GM18517 (cell line): Measurements from ENCODE around the gene SMAD7.

Experiments used
- ATAC-seq: cut with Tn5 transposase; IDR thresholded peaks from one replicate; pipeline ENCODE4 v1.9.1; 2021; ENCODE audit warnings: mild to moderate bottlenecking, moderate library complexity; ENCODE audit not compliant: unreplicated experiment

Gene SMAD7

DNA sequence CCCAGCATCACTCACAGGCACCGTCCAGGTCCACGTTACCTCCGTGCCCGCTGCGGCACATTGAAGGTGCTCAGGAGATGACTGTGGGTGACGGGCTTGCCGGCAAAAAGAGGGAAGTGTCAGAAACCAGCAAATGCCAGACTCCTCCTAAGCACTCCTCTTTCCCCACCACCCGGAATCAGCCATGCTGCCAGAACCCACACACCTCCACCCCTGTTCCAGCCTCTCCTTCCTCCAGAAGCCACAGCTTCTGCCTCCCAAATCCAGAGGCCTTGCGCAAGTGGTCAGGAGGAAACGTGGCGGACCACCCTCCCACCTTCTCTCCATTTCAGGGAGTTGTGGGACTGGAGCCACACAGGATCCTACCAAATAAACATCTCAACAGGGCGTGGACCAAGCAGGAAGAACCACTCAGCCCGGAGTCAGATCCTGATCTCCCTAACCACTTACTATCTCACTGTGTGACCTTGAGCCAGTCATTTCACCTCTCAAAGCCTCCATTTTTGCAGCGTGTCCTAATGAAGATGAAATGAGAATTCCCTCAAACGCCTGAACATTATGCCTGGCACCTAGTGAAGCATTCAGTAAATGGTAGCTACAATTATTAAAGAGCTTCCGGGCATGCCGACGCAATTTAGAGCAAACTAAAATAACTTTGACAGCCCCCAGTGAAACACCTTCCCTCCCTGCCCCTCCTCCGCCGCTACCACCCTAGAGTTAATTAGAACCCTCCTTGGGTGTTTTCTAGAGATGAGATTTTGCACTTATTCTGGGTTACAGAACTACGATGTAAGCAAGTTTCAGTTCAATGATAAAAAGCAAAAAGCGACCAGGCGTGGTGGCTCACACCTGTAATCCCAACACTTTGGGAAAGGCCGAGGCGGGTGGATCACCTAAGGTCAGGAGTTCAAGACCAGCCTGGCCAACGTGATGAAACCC lies 32.9 kb downstream of the SMAD7 start:
- ATAC-seq: no peak

DNA sequence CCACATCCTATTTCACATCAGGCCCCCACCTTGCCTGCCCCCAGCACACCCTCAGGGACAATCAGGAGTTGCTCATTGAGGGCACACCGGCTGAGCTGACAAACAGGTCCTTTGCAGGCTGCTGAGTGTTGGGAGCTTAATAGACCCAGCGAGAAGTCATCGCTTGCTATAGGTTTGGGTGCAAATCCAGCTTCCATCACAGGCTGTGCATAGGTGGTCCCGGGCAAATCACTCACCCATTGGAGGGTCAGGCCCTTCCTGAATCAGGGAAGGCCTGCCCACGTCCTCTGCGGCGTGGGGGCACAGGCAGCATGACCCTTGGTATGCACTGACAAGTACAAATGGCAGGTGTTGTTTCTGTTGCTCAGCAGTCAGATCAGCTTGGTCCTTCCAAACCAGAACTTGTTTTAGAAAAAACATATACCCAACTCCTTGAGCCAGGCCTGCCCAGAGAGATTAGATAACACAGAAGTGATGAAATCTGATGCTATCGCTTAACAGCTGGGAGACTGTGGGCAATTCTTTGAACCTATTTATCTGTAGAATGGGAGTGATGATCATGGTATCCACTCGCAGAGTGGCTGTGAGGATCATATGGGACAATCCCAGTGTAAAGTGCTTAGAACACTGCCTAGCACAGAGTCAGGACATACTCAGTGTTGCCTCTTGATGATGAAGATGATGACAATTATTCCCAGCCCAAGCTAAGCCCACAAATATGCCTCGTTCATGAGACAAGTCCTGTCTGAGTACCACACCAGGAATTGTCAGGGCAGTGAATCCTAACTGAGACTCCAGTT lies 34.9 kb downstream of the SMAD7 start:
- no peak for ATAC-seq

DNA sequence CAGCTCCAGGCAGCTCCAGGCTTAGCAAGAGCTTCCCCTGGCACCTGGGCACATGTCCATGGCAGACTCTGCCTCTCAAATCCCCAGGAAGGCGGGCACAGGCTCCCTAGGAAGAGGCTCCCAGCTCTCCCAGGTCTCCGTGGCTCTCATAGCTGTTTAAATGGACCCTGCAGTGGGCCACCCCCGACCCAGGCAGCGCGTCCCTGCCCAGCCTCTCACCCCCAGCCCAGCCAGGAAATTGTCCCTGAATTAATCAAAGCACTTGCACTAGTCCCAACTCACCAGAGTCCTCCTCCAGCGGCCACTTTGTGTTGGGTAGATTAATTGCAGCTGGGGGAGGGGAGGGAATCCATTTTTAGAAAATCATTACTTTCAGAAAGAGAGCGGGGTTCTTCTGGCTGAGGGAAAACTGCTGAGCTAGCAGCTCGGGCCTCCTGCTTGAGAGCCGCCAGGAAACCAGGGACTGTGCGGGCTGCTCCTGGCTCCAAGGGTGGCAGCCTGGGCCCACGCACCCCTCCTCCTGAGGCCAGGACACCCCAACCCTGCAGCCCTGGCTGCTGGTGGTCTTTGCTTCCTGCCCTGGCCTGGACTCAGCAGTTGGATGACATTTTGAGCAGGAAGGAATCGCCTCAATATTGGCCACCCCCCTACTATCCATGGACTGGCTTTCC lies 36.0 kb downstream of the SMAD7 start:
- ATAC-seq: no peak

DNA sequence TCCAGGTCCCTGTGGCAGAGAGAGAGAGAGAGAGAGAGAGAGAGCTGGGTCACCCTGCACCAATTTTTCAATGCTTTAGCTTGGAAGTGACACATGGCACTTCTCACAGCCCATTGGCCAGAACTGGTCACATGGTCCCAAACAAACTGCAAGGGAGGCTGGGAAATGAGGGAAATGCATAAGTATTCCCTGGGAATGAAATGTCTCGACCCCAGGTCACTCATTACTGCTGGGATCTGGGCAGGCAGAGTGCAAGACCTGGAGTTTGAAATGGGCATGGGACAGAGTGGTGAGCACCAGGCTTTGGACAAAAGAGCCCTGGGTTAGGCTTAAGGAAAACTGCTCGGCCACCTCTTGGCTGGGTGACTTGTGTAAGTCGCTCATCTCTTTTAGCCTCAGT lies 37.0 kb downstream of the SMAD7 start:
- ATAC-seq: no peak

DNA sequence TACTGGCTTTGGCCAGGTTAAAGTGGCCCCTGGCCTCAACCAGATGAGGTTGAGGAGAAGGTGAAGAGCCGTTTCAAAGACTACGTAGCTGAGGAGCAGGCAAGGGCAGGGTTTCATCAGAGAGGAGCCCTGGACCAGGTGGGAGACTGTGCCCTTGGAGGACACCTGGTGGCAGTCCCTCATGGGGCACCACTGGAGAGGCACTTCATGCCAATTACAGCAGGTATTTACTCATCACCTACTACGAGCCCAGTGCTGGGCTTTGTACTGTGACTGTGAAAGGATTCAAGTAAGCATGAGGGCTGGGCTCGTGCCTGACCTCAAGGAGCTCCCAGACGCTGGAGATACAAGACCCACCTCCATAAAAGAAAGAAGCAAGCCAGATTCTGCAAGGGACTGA lies 37.6 kb downstream of the SMAD7 start:
- no peak for ATAC-seq

DNA sequence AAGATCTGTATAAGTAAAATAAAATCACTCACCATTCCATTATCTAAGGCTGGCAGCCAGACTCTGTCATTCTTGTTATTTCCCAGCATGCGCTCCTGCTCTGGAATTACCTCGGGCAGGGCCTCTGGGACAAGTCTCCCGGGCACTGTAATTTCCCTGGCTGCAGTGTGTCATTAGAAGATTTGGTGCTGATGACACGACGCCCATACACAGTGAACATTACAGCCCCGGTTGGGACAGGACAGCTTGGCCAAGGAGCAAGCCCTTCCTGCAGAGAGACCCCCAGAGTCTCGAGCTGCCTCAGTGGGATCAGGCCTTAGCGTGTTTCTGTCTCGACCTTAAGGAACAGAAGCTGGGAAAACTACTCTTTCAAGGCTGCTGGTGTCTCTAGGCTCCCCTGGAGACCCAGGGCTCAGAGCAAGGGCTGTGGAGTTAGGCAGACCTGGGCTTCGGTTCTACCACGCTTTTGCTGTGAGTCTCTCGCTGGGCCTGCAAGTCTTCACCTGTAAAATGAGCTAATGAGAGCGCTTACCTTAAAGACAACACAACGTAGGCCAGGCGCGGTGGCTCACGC lies 39.7 kb downstream of the SMAD7 start:
- no peak for ATAC-seq

DNA sequence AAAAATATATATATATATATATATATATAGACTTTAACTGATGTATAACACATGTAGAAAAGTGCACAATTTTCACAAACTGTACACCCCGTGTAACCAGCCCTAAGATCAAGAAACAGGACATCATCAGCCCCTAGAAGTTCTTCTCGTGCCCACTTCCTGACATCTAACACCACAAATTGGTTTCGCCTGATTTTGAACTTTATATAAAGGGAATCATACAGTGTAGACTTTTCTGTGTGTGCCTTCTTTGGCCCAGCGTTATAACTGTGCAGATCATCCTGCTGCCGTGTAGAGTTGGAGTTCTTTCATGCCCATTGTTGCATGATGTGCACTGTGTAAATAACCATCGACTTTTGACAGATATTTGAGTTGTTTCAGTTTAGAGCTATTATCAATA lies 41.0 kb downstream of the SMAD7 start:
- no peak for ATAC-seq

DNA sequence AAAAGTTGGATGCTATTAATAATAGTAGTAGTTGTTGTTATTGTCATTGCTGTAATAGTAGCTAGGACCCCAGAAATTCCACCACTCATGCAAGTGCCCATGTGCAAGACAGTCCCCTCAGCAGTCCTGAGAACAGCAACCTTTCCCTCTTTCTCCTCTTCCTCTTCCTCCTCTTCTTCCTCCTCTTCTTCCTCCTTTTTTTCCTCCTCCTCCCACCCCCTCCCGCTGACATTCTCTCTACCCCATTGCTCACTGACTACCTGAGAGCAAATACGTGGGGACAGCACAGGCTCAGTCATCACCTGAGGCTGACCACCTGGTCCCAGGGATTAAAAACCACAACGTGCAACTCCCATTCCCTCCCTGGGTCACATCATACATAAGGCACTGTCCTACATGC lies 41.8 kb downstream of the SMAD7 start:
- no peak for ATAC-seq

DNA sequence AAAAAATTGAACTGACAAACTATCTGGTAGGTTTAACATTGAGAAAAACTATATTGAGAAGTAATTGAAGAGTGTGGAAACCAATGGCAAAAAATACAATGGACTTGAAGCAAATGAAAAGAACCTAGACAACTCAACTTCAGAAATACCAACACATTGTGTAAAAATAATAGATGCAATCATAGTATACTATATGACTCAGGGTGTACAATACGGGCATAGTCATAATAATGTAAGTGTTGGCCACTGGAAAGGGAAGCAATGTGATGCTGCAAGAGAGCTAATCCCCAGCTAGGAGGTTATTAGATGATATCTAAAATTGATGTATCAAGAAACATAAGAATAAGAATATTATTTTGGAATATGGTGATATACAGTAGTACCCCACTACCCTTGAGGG lies 45.3 kb downstream of the SMAD7 start:
- no peak for ATAC-seq

DNA sequence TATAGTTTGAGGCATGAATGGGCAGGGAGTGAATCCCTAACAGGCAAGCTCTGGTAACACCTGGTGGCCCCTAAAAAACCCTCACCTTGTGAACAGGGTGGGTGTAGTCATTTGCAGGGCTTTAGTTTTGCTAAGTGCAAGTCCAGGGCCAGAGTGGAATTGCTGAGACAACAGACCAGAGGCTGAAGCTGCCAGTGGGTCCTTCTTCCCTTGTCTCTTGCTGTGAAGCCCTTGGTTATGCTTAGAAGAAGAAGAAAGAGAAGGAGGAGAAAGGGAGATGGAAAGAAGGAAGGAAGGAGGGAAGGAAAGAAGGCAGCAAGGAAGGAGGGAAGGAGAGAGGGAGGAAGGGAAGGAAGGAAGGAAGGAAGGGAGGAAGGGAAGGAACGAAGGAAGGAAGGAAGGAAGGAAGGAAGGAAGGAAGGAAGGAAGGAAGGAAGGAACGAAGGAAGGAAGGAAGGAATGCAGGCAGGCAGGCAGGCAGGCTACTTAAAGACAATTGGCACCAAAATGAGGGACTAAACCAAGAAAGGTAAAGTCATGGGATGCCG lies 45.8 kb downstream of the SMAD7 start:
- no peak for ATAC-seq

DNA sequence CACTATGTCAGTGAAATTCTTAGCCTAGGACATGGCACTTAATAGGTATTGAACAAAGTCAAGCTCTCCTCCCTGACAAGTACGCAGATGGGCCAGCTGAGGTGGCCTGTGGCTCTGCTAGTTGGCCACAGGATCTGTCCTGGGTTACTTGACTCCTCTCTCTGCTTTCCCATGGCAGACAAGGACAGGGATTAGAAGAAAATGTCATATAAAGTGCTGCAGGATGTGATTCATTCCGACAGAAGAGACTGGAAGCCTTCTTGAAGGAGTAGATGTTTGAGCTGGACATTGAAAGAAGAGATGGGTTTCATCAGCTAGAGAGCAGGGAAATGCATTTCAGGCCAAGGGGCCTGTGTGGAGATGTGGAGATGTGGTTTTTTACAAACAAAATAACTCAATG lies 46.7 kb downstream of the SMAD7 start:
- ATAC-seq: no peak

DNA sequence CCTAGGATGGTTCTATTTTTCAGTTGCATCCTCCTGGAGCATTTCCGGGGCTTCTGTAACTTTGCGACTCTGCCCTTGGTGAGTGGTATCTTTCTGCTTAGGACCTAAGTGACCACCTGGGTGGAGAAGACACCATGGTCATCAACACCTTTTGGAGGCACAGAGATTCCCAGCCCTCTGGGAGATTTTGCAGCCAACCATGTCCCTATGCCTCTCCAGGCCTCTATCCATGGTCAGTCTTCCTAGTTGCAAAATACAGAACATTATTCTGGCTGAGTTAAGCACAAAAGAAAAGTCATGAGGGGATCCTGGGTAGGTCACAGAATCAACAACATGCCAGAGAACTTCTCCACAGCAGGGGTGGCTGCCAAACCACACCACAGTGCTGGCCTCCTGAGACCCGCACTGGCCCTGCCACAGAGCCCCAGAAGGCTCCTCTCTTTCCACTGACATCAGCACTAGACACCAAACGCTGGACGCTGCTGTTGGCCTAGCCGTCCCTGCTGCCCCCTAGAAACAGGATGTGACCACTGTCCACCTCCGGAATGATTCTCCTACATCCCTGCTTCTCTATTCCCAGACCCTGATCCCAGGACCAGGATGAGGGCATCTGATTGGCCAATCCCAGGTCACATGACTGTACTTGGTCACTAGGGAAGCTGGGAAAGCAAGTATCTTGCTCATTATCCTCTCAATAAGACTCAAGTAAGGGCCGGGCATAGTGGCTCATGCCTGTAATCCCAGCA lies 47.7 kb downstream of the SMAD7 start:
- no peak for ATAC-seq

DNA sequence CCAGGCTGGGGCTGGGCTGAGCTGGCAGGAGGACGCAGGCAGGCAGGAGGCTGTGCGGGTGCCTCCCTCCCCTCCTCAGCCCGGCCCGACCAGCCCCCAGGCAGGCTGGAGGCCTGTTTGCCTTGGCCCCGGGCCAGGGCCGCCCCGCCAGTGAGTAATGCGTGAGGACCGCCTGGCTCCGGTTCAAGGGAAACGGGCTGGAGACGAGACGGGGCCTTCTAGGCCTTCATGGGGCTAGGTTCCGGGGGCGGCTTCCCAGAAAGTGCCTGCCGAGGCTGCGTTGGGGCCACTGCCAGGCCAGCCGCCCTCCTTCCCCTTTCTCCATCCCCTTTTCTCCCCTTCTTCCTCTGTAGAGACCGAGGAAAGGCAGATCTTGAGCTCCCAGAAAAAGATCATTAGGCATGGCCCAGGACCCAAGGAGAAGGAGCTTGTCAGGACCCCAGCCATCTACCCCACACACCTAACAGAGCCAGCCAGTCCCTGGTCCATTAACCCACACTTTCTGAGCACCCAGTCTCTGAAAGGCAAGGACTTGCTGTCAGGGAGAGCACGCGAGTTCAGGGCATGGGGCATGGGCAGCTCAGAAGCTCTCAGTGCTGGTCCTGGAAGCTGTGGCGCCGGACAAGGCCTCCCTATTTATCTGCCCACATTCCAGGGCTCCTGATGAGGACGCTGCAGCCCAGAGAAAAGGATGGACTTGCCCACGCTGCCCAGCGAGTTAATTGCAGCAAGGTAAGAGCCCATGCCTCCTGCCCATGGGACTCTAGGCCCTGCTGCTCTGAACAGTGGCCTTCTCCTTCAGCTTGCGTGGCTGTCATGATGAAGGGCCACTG lies 48.5 kb downstream of the SMAD7 start:
- ATAC-seq: no peak

DNA sequence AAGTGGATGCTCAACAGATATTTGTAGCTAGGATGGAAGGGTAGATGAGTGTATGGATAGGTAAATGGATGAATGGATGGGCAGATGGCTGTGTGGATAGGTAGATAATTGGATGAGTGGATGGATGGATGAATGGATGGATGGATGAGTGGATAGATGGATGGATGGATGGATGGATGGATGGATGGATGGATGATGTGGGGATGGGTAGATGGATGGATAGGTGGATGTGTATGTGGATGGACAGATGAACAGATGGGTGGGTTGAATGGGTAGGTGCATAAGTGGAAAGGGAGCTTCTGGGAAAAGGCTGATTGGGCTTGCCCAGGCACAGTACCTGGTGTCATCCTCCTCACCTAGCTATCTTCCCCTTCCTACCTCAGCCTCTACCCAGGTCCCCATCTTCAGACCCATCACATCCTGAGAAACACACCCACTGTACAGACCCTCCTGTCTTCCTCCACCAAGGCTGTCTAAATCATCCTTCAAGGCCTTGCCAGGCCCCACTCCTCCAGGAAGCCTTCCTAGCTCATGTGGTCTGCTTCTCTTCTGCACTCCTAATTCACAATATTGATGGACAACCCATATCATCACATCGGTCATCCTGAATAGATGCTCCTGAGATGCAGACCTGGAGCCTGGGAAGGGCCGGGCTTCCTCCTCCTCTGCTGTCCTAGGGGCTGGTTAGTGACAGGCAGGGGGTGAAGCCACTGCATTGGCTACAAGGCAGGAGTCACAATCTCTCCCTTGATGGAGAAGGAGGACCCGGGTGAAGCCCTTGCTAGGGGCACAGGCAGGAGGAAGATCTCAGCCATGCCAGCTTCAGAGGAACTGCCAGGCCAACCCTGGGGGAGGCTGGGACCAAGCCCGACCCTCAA lies 49.4 kb downstream of the SMAD7 start:
- ATAC-seq: no peak

DNA sequence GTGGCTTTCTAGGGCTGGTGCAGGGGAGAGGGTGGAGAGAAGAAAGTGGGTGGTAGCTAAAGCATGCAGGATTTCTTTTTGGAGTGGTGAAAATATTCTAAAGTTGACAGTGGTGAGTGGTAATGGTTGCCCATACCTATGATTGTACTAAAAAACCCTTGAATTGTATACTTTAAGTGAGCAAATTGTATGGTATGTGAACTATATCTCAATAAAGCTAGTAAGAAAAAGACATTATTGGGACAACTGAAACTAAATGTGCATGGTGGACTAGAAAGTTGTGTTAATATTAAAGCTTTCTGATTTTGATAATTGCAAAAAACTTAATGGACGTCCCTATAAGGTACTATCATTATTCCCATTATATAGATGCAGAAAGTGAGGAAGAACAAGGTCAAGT lies 50.3 kb downstream of the SMAD7 start:
- ATAC-seq: no peak

DNA sequence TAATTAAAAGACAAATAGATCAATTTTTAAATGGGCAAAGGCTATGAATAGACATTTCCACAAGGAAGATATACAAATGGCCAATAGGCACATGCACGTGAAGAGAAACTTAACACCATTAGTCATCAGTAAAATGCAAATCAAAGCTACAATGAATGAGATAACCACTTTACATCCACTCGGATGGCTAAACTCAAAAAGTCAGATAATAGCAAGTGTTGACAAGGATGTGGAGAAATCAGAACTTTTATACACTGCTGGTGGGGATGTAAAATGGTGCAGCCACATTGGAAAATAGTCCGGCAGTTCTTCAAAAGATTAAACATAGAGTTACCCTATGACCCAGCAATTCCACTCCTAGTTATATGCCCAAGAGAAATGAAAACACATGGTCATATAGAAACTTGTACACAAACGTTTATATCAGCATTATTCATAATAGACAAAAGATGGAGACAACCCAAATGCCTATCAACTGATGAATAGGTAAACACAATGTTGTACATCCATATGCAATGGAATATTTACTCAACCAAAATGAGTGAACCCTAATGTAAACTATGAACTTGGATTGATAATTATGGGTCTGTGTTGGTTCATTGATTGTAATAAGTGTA lies 51.1 kb downstream of the SMAD7 start:
- ATAC-seq: no peak

DNA sequence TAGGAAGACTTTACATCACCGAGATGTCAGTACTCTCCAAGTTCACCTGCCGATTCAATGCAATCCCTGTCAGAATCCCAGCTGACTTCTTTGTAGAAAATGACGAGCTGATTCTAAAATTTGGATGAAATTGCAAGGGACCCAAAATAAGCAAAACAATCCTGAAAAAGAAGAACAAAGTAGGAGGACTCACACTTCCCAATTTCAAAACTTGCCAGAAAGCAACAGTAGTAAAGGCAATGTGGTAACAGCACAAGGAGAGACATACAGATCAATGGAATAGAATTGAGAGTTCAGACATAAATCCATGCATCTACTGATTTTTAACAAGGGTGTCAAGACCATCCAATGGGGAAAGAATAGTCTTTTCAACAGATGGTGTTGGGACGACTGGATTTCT lies 52.2 kb downstream of the SMAD7 start:
- no peak for ATAC-seq

DNA sequence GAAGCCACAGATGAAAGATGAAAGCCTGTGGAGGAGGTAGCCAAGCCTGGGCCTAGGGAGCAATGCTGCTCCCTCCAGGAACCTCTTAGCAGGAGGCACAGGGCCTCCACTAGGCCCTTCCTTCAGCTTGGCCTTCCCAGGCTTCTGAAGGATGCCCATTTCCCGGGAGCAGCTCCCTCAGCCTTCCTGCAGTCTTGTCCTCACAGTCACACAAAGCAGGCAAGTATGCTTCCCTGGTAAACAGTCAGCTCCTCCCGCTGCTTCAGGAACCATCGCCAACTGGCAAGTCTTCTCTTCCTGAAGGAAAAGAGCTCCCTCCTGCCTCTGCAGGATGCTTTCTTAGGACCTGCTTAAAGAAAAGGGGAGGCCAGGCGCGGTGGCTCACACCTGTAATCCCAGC lies 53.2 kb downstream of the SMAD7 start:
- ATAC-seq: no peak
